ENCODE results near the gene MCEE. TPM values are rescaled to one million over a fixed set of nuclear protein-coding genes. Genes with fewer than 3 reads are reported as not detected.
"Not testable (repeated sequence)": the region's sequence is repeated elsewhere in the genome, so short reads cannot be mapped to it uniquely, and the experiment has no call there.

The MCEE gene
- total RNA-seq, 1 experiment from 2014 or later = 28.6 TPM

GRCh38 chr2:71083297-71083696 lies 46.7 kb downstream of the MCEE start:
- not testable (repeated sequence) for DNase-seq (ENCODE audit: low read depth)

- DNase-seq (ENCODE audit: low read depth) = no peak
These were observed 47.4 kb downstream of the MCEE start for GRCh38 chr2:71082402-71083252.

- DNase-seq (ENCODE audit: low read depth) = no peak
These were observed 51.4 kb downstream of the MCEE start for GRCh38 chr2:71078624-71079023.

- no peak for DNase-seq (ENCODE audit: low read depth)
These were observed 55.1 kb downstream of the MCEE start for GRCh38 chr2:71074893-71075395.

- no peak for DNase-seq (ENCODE audit: low read depth)
These were observed 56.6 kb downstream of the MCEE start for GRCh38 chr2:71073475-71073874.

- DNase-seq (ENCODE audit: low read depth) = no peak
These were observed 57.5 kb downstream of the MCEE start for GRCh38 chr2:71072492-71072891.

GRCh38 chr2:71071681-71072398 lies 58.2 kb downstream of the MCEE start:
- no peak for DNase-seq (ENCODE audit: low read depth)

GRCh38 chr2:71070294-71071093 lies 59.5 kb downstream of the MCEE start:
- DNase-seq (ENCODE audit: low read depth) = peak; percentile 41

GRCh38 chr2:71069376-71069775 lies 60.7 kb downstream of the MCEE start:
- no peak for DNase-seq (ENCODE audit: low read depth)

GRCh38 chr2:71068218-71069035 lies 61.6 kb downstream of the MCEE start, which contains the start of gene NAGK:
Gene NAGK (plus strand): TSS chr2:71068648. CDS start chr2:71068684, 36 bp downstream.
- DNase-seq (ENCODE audit: low read depth) = peak; percentile 93

- no peak for DNase-seq (ENCODE audit: low read depth)
These were observed 62.3 kb downstream of the MCEE start for GRCh38 chr2:71067567-71068217.

- DNase-seq (ENCODE audit: low read depth) = no peak
These were observed 63.2 kb downstream of the MCEE start for GRCh38 chr2:71066856-71067255.

GRCh38 chr2:71064754-71065621 lies 65.0 kb downstream of the MCEE start:
- no peak for DNase-seq (ENCODE audit: low read depth)

GRCh38 chr2:71064110-71064611 lies 65.9 kb downstream of the MCEE start:
- no peak for DNase-seq (ENCODE audit: low read depth)

GRCh38 chr2:71063216-71063615 lies 66.8 kb downstream of the MCEE start:
- no peak for DNase-seq (ENCODE audit: low read depth)

- DNase-seq (ENCODE audit: low read depth) = no peak
These were observed 69.2 kb downstream of the MCEE start for GRCh38 chr2:71060871-71061270.

GRCh38 chr2:71060211-71060610 lies 69.8 kb downstream of the MCEE start:
- DNase-seq (ENCODE audit: low read depth) = no peak

Measured in RPMI7951 (cell line).